GM19193 (cell line): ENCODE results near the gene JPH2.

Experiments used
- POLR2A ChIP-seq: IDR thresholded peaks from 4 replicates; pipeline ENCODE4 v1.6.1; 2011; ENCODE audit not compliant: insufficient read depth, insufficient read length; ENCODE audit errors: extremely low read depth

The JPH2 gene

DNA sequence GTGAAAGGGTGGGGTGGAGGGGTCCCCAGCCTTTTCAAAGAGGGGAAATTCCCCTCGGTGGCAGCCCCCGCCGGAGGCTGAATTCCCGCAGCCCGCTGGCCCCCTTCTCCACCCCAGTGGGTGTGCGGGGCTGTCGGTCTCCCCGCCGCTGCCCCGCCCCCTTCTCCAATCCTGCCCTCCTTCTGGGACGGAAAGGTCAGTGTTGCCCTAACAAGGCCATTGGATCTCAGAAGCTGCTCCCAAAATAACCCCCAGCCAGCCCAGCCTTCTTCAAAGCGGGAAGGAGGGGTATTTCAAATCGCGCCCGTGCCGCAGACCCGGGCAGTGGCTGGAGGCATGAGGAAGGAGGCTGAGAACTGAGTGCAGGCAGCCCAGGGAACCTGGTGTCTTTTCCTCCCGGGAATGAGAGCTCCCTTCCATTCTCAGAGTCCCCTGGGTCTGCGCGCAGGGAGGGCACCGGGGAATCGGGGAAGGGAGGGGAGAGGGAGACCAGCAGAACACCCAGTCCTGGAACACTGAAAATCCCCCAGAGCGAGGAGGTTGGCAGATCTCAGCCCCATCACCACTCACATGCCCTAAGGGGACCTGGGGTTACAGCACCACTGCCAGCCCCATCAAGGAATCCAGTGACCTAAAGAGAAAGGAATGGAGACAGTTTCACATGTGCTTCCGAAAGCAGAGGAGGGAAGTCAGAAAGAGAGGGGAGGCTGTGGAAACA lies at the start of gene JPH2:
Gene JPH2 (minus strand): TSS at position 135 of the 718 bp plus-strand sequence. CDS start 483 bp downstream, outside the sequence.
- no peak for TF ChIP-seq POLR2A

DNA sequence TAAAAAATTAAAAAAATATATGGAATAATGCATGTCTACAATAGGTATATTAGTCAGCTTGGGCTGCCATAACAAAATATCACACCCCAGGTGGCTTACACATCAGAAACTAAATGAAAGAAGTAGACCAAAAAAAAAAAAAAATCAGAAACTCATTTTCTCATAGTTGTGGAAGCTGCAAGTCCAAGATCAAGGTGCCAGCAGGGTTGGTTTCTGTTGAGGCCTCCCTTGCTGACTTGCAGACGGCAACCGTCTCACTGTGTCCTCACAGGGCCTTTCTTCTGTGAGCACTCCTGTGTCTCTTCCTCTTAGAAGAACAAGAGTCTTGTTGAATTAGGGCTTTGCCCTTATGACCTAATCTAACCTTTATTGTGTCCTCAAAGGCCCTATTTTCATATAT lies 48.7 kb upstream of the JPH2 start:
- no peak for TF ChIP-seq POLR2A

DNA sequence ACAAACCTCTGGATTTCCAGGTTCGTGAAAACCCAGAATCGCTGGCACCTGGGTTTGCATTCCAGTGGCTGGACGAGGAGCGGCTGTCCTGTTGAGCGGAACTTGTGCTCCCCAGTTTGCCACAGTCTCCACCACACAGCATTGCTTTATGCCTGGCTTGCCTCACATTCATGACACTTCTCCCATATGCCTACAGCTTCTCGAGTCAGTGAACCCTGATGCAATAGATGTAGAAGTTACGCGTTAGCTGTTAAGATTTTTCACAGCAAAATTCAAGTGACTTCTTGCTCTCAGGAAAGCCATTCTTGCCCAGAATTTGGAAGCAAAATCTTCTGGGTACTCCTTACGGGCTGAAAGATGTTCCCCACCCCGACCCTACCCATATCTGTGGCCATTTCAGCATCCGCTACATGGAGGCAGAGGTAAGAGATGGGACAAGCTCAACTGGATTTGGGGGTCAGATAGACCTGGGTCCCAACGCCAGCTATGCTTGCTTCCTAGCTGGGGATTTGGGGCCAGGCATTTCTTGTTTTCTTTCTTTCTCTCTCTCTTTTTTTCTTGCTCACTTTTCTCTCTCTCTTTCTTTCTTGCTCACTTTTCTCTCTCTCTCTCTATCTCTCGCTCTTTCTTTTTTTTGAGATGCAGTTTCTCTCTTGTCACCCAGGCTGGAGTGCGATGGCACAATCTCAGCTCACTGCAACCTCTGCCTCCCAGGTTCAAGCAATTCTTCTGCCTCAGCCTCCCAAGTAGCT lies 47.8 kb upstream of the JPH2 start:
- no peak for TF ChIP-seq POLR2A

GRCh38 chr20:44233436-44234016 lies 46.5 kb upstream of the JPH2 start:
- TF ChIP-seq POLR2A, result no peak

GRCh38 chr20:44231713-44232468 lies 44.9 kb upstream of the JPH2 start:
- TF ChIP-seq POLR2A, result no peak

- TF ChIP-seq POLR2A, result no peak
Observed at GRCh38 chr20:44231193-44231592, 44.2 kb upstream of the JPH2 start.

GRCh38 chr20:44228465-44229258 lies 41.7 kb upstream of the JPH2 start:
- TF ChIP-seq POLR2A, result no peak

GRCh38 chr20:44224637-44225036 lies 37.6 kb upstream of the JPH2 start:
- TF ChIP-seq POLR2A, result no peak

DNA sequence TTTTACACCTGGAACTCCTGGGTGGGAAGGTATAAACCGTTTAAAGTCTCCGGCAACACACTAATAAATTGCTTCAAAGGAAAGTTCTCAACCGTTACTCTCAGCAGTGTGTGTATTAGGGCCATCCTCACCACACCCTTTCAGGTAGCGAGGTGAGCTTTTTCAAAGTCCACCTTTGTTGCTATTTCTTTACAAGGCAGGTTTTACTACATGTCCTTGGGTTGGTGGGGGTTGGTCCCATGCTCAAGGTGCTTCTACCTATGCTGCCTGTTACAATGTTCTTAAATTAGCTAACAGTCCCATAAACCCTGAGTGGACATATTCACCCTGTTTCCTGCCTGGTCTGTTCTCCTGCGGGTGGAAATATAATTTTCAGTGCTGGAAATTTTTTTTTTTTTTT lies 36.7 kb upstream of the JPH2 start:
- TF ChIP-seq POLR2A, result no peak

- no peak for TF ChIP-seq POLR2A
Observed at GRCh38 chr20:44222633-44223368, 35.8 kb upstream of the JPH2 start.

DNA sequence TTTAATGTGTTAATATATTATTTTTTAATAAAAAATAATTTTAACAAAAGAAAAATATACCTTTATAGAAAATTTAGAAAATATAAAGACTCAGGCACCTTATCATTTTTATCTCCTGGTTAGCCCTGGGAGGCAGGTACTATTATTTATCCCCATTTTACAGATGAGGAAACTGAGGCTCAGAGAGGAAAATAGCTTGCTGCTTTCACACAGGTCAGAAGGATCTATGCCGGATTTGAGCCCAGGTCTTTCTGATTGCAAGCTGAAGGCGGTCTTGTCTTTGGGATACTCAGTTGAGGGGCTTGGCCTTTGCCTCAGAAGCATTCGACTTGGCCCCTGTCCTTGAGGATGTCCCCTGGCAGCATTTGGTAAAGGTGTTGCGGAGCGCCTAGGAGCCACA lies 35.0 kb upstream of the JPH2 start:
- TF ChIP-seq POLR2A, result no peak

DNA sequence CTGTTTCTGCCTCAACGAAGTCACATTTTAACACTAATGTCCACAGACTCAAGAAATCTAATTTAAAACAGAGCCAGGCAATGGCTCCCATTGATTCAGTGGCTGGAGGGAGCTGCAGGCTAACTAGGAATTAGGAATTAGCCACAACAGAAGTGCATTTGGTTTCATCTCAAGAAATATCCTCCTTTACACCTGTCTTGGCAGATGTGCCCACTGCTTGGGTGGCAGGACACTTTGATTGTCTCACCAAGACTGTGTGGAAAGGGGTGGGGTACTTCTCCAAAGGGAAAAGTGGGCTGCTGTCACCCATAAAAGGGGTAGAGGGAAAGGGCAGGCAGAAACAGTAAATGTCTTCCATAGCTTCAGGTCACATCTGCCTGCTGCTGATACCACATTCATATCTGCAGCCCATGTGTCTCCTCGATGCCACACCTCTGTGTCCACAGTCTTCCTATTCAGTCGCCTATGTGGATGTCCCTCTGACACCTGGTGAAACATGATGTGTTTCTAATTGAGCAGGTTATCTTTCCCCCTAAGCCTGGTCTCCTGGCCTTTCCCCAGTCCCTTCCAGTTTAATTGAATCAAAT lies 34.5 kb upstream of the JPH2 start:
- TF ChIP-seq POLR2A, result no peak

DNA sequence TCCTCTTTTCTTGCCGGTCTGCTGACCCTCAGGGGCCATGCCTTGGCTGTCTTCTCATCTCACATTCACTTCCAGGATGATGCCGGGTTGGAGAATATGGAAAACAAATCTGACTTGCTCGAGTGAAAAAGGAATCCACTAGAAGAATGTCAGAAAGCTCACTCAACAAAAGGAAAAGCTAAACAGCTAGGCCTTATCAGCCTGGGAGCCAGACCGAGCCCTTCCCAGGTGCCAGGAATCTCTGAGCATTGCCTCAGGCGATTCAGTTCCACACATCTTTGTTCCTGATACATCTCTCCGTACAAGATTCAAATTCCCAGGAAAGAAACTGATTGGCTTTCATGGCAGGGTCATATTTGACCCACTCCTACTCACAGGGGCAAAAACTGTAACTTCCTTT lies 32.8 kb upstream of the JPH2 start:
- no peak for TF ChIP-seq POLR2A

DNA sequence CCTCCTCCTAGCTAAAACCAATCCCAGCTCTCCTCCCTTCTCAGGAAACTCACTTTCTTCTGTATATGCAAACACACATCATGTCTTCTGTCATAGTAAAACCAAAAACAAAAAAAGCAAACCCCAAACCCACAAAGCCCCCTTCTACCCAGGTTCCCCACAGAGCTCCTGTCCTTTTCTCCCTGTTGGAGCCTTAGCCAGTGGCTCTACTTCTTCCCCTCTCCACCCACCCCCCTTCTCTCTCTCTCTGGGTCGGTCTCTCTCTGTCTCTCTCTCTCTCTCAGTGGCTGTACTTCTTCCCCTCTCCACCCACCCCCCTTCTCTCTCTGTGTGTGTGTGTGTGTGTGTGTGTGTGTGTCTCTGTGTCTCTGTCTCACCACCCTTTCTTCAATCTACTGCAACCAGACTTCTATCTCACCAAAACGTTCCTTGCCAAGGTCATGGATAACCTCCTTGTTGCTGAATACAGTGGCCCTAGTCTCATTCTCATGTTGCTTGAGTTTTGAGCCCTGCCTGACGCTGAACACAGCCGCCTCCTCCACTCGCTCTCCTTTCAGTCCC lies 32.3 kb upstream of the JPH2 start:
- TF ChIP-seq POLR2A, result no peak

DNA sequence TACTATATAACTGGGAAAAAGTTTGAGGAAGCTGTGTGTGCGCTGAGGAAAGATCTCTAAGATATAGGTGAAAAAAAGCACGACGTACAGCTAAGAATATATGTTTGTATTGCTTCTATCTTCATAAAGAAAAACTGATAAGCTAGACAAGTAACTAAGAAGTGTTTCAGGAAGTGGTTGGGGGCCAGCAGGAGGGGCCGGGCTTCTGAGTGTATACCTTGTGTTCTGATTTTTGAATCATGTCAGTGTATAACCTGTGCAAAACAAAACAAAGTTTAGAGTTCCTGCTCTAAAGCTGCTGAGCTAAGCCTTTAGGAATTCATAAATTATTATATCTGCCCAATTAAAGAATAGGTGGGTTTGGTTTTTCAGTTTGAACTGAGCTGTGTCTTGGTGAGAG lies 31.5 kb upstream of the JPH2 start:
- no peak for TF ChIP-seq POLR2A
